ENCODE data around the gene DOCK7.

Gene DOCK7

DNA sequence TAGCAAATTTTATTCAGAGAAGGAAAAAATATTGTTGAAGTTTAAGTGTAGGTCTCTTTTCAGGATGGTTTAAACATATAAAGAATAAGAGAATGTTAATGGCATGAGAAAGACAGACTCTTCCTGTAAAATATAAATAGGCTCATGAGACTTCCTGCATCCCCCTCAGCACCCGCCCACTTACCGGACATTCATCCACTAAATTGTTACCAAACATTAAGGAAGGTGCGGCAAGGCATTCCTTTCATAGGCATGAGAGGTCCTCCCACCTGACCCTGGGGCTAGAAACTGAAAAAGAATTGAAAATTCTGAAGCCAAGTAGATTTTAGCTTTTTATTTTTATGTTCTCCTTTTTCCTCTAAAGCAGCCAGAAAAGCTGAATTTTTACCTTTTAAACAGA lies 261.9 kb downstream of the DOCK7 start:
- H3K27ac ChIP-seq (ENCODE audit: low read depth, low read length): no peak overlapping the region
- no peaks in the 10 kb centered on the region for H3F3A ChIP-seq (ENCODE audit: insufficient read depth)
- no peaks in the 10 kb centered on the region for H3K27me3 ChIP-seq (ENCODE audit: low read length)
- H4K20me1 ChIP-seq (ENCODE audit: low read depth, low read length): no peaks in the 10 kb centered on the region
- H3K79me2 ChIP-seq (ENCODE audit: insufficient read depth, low read length): no peaks in the 10 kb centered on the region
- no peak overlapping the region for H2AFZ ChIP-seq (ENCODE audit: low read depth, low read length, severe bottlenecking)
- no peak overlapping the region for H3K9ac ChIP-seq (ENCODE audit: low read length)
- H3K4me3 ChIP-seq (ENCODE audit: insufficient read depth, low read length, poor library complexity, severe bottlenecking): no peak overlapping the region
- no peak overlapping the region for H3K4me2 ChIP-seq (ENCODE audit: low read depth, low read length, poor library complexity, severe bottlenecking)
- no peaks in the 10 kb centered on the region for H3K9me3 ChIP-seq (ENCODE audit: insufficient read depth, low read length)
- H3K9me2 ChIP-seq (replicated peaks; ENCODE audit: insufficient read depth, low read length): no peaks in the 10 kb centered on the region
- no peaks in the 10 kb centered on the region for H3K36me3 ChIP-seq (ENCODE audit: low read length)
- no peak for TF ChIP-seq EZH2phosphoT487 (conservative IDR thresholded peaks at IDR 0.05; ENCODE audit: low read length)
- no peak for TF ChIP-seq CTCF (IDR thresholded peaks at IDR 0.05; ENCODE audit: insufficient read depth, low read length, poor library complexity, severe bottlenecking)

- H3K27ac ChIP-seq (ENCODE audit: low read depth, low read length): no peak overlapping the region
- no peaks in the 10 kb centered on the region for H3K79me2 ChIP-seq (ENCODE audit: insufficient read depth, low read length)
- H3K4me2 ChIP-seq (ENCODE audit: low read depth, low read length, poor library complexity, severe bottlenecking): no peak overlapping the region
- H3K4me3 ChIP-seq (ENCODE audit: insufficient read depth, low read length, poor library complexity, severe bottlenecking): no peak overlapping the region
- no peaks in the 10 kb centered on the region for H3K27me3 ChIP-seq (ENCODE audit: low read length)
- TF ChIP-seq CTCF (IDR thresholded peaks at IDR 0.05; ENCODE audit: insufficient read depth, low read length, poor library complexity, severe bottlenecking): no peak
- TF ChIP-seq EZH2phosphoT487 (conservative IDR thresholded peaks at IDR 0.05; ENCODE audit: low read length): no peak
- no peaks in the 10 kb centered on the region for H3K36me3 ChIP-seq (ENCODE audit: low read length)
- no peaks in the 10 kb centered on the region for H3F3A ChIP-seq (ENCODE audit: insufficient read depth)
- H3K9ac ChIP-seq (ENCODE audit: low read length): no peak overlapping the region
- no peak overlapping the region for H2AFZ ChIP-seq (ENCODE audit: low read depth, low read length, severe bottlenecking)
- H3K9me2 ChIP-seq (replicated peaks; ENCODE audit: insufficient read depth, low read length): no peaks in the 10 kb centered on the region
- H3K9me3 ChIP-seq (ENCODE audit: insufficient read depth, low read length): no peaks in the 10 kb centered on the region
- no peaks in the 10 kb centered on the region for H4K20me1 ChIP-seq (ENCODE audit: low read depth, low read length)
Measured at GRCh38 chr1:62425041-62425440, 263.1 kb downstream of the DOCK7 start.

DNA sequence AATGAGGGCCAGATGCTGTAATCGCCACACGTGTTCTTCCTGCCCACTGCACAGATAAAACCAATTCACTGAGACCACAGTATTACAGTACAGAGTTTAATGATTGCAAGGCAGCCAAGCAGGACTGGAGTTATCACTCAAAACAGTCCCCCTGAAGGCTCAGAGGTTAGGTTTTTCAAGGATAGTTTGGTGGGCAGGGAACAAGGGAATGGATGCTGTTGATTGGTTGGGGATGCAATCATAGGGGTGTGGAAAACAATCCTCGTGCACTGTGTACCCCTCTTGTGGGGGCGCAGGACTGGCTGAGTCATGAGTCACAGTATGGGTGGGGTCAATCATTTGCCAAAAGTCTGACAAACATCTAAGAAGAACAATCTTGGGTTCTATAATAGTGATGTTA lies 263.8 kb downstream of the DOCK7 start:
- Histone ChIP-seq H2AFZ (ENCODE audit: low read depth, low read length, severe bottlenecking) (no peak overlapping the region), H3K4me2 (ENCODE audit: low read depth, low read length, poor library complexity, severe bottlenecking) (no peak overlapping the region), H3K9ac (ENCODE audit: low read length) (no peak overlapping the region)

More for the DNA sequence above, 263.8 kb downstream of the DOCK7 start:
- Histone ChIP-seq H4K20me1 (ENCODE audit: low read depth, low read length) (no peaks in the 10 kb centered on the region), H3K27ac (ENCODE audit: low read depth, low read length) (no peak overlapping the region), H3K9me2 (replicated peaks; ENCODE audit: insufficient read depth, low read length) (no peaks in the 10 kb centered on the region), H3F3A (ENCODE audit: insufficient read depth) (no peaks in the 10 kb centered on the region), H3K4me3 (ENCODE audit: insufficient read depth, low read length, poor library complexity, severe bottlenecking) (no peak overlapping the region), H3K27me3 (ENCODE audit: low read length) (no peaks in the 10 kb centered on the region), H3K9me3 (ENCODE audit: insufficient read depth, low read length) (no peaks in the 10 kb centered on the region), H3K79me2 (ENCODE audit: insufficient read depth, low read length) (no peaks in the 10 kb centered on the region), H3K36me3 (ENCODE audit: low read length) (no peaks in the 10 kb centered on the region)
- TF ChIP-seq EZH2phosphoT487 (conservative IDR thresholded peaks at IDR 0.05; ENCODE audit: low read length): no peak
- TF ChIP-seq CTCF (IDR thresholded peaks at IDR 0.05; ENCODE audit: insufficient read depth, low read length, poor library complexity, severe bottlenecking): no peak

Measured in SU-DHL-6 (cell line).